Hematopoietic multipotent progenitor cell treated with erythropoietin and hydrocortisone succinate and interleukin-3 and kit ligand, for 15 days (in vitro differentiated cells): ENCODE measurements around the gene RNF207.

Experiments used
- DNase-seq: peaks from one replicate; pipeline ENCODE4 v3.0.0-alpha.2; 2015; ENCODE audit warnings: low spot score

The RNF207 gene

GRCh38 chr1:6174621-6175410 is 31.1 kb upstream of the RNF207 start:
- DNase-seq: no peak

- no peak for DNase-seq
These were observed 30.5 kb upstream of the RNF207 start for GRCh38 chr1:6175411-6175828.

GRCh38 chr1:6176779-6177178 is 29.1 kb upstream of the RNF207 start:
- DNase-seq: no peak

GRCh38 chr1:6177681-6178380 is 28.1 kb upstream of the RNF207 start:
- DNase-seq: no peak

GRCh38 chr1:6178751-6179563 is 27.0 kb upstream of the RNF207 start:
- DNase-seq: no peak

GRCh38 chr1:6179564-6180175 is 26.2 kb upstream of the RNF207 start:
- no peak for DNase-seq

GRCh38 chr1:6180268-6180706 is 25.6 kb upstream of the RNF207 start, which contains the start of gene CHD5:
Gene CHD5 (minus strand): TSS chr1:6180321. CDS start chr1:6180023, 298 bp downstream.
- no peak for DNase-seq

GRCh38 chr1:6180707-6181311 is 25.1 kb upstream of the RNF207 start:
- no peak for DNase-seq

GRCh38 chr1:6181347-6181770 is 24.6 kb upstream of the RNF207 start:
- no peak for DNase-seq

GRCh38 chr1:6183520-6183989 is 22.4 kb upstream of the RNF207 start:
- no peak for DNase-seq

- DNase-seq: no peak
These were observed 21.7 kb upstream of the RNF207 start for GRCh38 chr1:6184083-6184783.

- DNase-seq: no peak
These were observed 20.8 kb upstream of the RNF207 start for GRCh38 chr1:6185151-6185550.

- DNase-seq: peak; percentile 22
These were observed 20.1 kb upstream of the RNF207 start for GRCh38 chr1:6185635-6186382.

GRCh38 chr1:6188466-6188865 is 17.5 kb upstream of the RNF207 start:
- no peak for DNase-seq

- DNase-seq: no peak
These were observed 14.0 kb upstream of the RNF207 start for GRCh38 chr1:6191968-6192367.

GRCh38 chr1:6197746-6198427 is 8.0 kb upstream of the RNF207 start:
- DNase-seq: no peak

GRCh38 chr1:6198646-6199297 is 7.1 kb upstream of the RNF207 start:
- DNase-seq: peak; percentile 11

GRCh38 chr1:6199298-6200187 is 6.4 kb upstream of the RNF207 start, which contains the start of gene RPL22:
Gene RPL22 (minus strand): TSS chr1:6199595. CDS start chr1:6199573, 22 bp downstream.
- DNase-seq: peak; percentile 97
